Neutrophil (primary cell): ENCODE measurements around the gene FMO4.

Source experiments
- H3K27ac ChIP-seq: fragments of 200-600 bp; sonication (generic); 2 replicates; pipeline ENCODE4 v1.5.1; 2016; ENCODE audit warnings: mild to moderate bottlenecking, moderate library complexity
- H3K27me3 ChIP-seq: fragments of 200-600 bp; sonication (generic); 2 replicates; pipeline ENCODE4 v1.6.0; 2016; ENCODE audit warnings: mild to moderate bottlenecking
- H3K36me3 ChIP-seq: fragments of 200-600 bp; sonication (generic); 2 replicates; pipeline ENCODE4 v1.5.1; 2017
- H3K4me1 ChIP-seq, 2 experiments: fragments of 200-600 bp in 1 of 2; sonication (generic) in 1 of 2; 1 replicate in 1 of 2; 2 replicates in 1 of 2; pipeline versions ENCODE4 v1.5.1 to v1.6.1; 2013 to 2016; ENCODE audit warnings: low read depth in 1 of 2, low read length in 1 of 2, mild to moderate bottlenecking in 1 of 2, moderate library complexity in 1 of 2; ENCODE audit not compliant: control insufficient read depth in 1 of 2, insufficient read depth in 1 of 2
- H3K4me3 ChIP-seq, 2 experiments: fragments of 200-600 bp in 1 of 2; sonication (generic) in 1 of 2; 1 replicate in 1 of 2; 2 replicates in 1 of 2; pipeline ENCODE4 v1.5.1; 2013 to 2016; ENCODE audit warnings: low read depth in 1 of 2, low read length in 1 of 2, mild to moderate bottlenecking in 1 of 2, moderate library complexity in 1 of 2
- H3K9me3 ChIP-seq: fragments of 200-600 bp; sonication (generic); 2 replicates; pipeline ENCODE4 v1.5.1; 2016
- TF ChIP-seq, protein P1 (sequence below): fragments of 200-600 bp; sonication (generic); IDR thresholded peaks from 2 replicates; pipeline ENCODE4 v1.5.1; 2016; ENCODE audit warnings: antibody characterized with exemption

FMO4 gene

DNA sequence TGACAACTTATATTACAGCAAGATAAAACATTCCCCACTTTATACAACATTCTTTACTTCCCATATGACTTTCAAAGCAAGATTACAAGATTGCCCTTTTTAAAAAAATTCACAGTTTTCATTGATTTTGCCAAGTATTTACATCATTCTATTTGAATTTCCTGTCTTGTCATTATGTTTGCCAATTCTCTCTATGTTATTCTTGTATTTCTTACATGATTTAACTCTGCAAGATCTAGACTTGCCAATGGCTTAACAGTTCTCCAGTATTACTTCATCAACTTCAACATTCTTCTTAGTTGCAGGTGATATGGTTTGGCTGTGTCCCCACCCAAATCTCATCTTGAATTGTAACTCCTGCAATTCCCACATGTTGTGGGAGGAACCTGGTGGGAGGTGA lies 31.6 kb downstream of the FMO4 start:
- Histone ChIP-seq H3K4me1 (no peaks in the 10 kb centered on the region), H3K36me3 (no peaks in the 10 kb centered on the region), H3K9me3 (no peaks in the 10 kb centered on the region), H3K27me3 (no peaks in the 10 kb centered on the region), H3K27ac (no peak overlapping the region), H3K4me3 (no peak overlapping the region)
- TF ChIP-seq, protein P1, sequence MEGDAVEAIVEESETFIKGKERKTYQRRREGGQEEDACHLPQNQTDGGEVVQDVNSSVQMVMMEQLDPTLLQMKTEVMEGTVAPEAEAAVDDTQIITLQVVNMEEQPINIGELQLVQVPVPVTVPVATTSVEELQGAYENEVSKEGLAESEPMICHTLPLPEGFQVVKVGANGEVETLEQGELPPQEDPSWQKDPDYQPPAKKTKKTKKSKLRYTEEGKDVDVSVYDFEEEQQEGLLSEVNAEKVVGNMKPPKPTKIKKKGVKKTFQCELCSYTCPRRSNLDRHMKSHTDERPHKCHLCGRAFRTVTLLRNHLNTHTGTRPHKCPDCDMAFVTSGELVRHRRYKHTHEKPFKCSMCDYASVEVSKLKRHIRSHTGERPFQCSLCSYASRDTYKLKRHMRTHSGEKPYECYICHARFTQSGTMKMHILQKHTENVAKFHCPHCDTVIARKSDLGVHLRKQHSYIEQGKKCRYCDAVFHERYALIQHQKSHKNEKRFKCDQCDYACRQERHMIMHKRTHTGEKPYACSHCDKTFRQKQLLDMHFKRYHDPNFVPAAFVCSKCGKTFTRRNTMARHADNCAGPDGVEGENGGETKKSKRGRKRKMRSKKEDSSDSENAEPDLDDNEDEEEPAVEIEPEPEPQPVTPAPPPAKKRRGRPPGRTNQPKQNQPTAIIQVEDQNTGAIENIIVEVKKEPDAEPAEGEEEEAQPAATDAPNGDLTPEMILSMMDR: no peak

DNA sequence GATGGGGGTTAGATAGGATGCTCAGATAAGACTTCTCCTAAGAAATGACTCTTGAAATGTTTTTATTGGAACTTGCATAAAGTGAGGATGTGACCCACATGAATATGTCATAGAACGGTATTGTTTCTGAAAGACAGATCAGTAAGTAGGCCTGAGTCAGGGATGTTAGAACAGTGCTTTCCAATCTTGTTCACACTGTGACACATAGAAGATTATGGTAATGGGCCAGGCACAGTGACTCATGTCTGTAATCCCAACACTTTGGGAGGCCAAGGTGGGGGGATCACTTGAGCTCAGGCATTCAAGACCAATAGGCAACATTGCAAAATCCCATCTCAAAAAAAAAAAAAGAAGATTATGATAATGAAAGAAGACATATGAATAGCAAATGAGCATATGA lies 32.9 kb downstream of the FMO4 start:
- no peak overlapping the region for H3K4me3 ChIP-seq
- TF ChIP-seq, protein P1: no peak
- no peaks in the 10 kb centered on the region for H3K36me3 ChIP-seq
- no peaks in the 10 kb centered on the region for H3K27me3 ChIP-seq
- H3K27ac ChIP-seq: no peak overlapping the region
- no peaks in the 10 kb centered on the region for H3K9me3 ChIP-seq
- H3K4me1 ChIP-seq: no peaks in the 10 kb centered on the region

DNA sequence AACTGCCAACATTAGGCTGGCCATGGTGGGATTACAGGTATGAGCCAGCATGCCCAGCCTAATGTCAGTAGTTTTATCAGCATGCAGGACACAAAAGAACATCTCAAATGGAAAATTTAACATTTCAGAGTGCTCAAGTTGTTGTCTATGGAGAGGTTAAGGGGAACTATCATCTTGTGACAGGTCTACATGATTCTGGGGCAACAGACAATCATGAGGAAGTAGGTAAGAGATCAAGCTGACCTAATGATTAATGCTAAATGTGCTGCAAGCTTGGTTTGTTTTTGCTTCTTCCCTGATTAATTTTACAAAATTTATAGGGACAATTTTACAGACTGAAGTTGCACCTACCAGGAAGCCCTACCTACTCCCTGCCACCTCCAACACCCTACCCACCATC lies 36.6 kb downstream of the FMO4 start:
- Histone ChIP-seq H3K27me3 (no peaks in the 10 kb centered on the region), H3K27ac (no peak overlapping the region), H3K4me1 (no peaks in the 10 kb centered on the region), H3K36me3 (no peaks in the 10 kb centered on the region), H3K9me3 (no peaks in the 10 kb centered on the region), H3K4me3 (no peak overlapping the region)
- TF ChIP-seq, protein P1: no peak

DNA sequence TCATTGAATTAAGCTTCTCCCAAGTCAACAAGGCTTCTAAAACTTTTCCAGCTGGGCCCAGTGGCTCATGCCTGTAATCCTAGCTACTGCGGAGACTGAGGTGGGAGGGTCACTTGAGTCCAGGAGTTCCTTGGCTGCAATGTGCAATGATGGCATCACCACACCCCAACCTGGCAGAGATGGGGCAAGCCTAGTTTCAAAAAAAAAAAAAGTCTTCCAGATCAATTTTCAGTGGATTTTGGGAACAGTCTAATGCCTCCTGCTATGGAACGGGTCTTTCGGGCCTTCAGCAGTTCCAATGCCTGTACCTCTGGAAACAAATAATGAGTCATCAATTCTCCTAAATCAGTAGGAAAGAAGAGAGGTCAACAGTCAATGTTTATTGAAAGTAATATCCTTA lies 38.0 kb downstream of the FMO4 start:
- Histone ChIP-seq H3K36me3 (no peaks in the 10 kb centered on the region), H3K27me3 (no peaks in the 10 kb centered on the region), H3K27ac (no peak overlapping the region), H3K9me3 (no peaks in the 10 kb centered on the region), H3K4me3 (no peak overlapping the region), H3K4me1 (no peaks in the 10 kb centered on the region)
- TF ChIP-seq, protein P1: no peak

DNA sequence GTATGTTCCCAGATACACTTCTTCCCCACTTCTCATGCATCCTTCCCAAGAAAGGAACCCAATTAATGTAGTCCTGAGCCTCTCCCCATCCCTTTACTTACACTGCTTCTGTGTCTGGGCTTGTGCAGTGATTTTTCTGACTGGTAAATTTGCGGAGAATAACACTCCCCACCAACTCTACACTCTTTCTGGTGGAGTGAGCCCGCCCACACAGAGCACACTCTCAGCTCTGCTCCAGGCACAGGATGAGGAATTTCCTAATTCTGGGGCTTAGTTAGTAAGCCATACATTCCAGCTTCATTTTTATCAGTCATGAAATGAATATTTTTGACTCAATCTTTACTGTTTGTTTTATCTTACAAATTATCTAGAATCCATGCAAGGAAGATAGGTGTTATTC lies 38.6 kb downstream of the FMO4 start:
- no peaks in the 10 kb centered on the region for H3K4me1 ChIP-seq
- TF ChIP-seq, protein P1: no peak
- no peaks in the 10 kb centered on the region for H3K27me3 ChIP-seq
- H3K4me3 ChIP-seq: no peak overlapping the region
- no peak overlapping the region for H3K27ac ChIP-seq
- no peaks in the 10 kb centered on the region for H3K9me3 ChIP-seq
- no peaks in the 10 kb centered on the region for H3K36me3 ChIP-seq

DNA sequence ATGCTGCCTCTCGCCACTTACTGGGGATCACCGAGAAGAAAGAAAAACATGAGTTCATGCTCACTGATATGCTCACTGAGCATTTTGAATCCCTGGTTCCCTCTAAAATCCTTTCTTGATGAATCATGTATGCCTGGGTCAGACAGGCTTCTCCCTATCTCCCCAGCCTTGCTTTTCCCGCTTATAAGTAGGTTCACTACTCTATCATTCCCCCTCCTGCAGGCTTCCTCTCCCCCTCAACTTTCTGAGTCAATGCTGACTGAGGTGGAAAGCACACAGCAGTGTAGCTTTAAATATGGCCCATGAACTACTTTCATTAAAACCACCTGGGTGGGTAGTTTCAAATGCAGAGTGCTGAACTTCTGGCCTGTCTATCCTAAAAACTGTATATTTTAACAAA lies 41.7 kb downstream of the FMO4 start:
- Histone ChIP-seq H3K27ac (no peak overlapping the region), H3K4me1 (no peaks in the 10 kb centered on the region), H3K27me3 (no peaks in the 10 kb centered on the region), H3K9me3 (no peaks in the 10 kb centered on the region), H3K4me3 (no peak overlapping the region), H3K36me3 (no peaks in the 10 kb centered on the region)
- TF ChIP-seq, protein P1: no peak
